Neuronal stem cell (in vitro differentiated cells): ENCODE data around the gene ATP1A4.

Experiments
- DNase-seq: peaks from one replicate; pipeline ENCODE4 v3.0.0-alpha.2; 2013; ENCODE audit warnings: low spot score
- H2AFZ ChIP-seq: one replicate; pipeline ENCODE4 v1.6.1; 2013; ENCODE audit warnings: mild to moderate bottlenecking, low read length, inconsistent platforms
- H2AK5ac ChIP-seq: 2 replicates; pipeline ENCODE4 v1.6.1; 2013; ENCODE audit warnings: low read depth, mild to moderate bottlenecking, inconsistent platforms, low read length, moderate library complexity, mixed read lengths
- H2BK120ac ChIP-seq: 2 replicates; pipeline ENCODE4 v1.6.1; 2013; ENCODE audit warnings: low read depth, mild to moderate bottlenecking, inconsistent platforms, low read length, moderate library complexity, mixed read lengths
- H2BK12ac ChIP-seq: one replicate; pipeline ENCODE4 v1.6.1; 2013; ENCODE audit warnings: low read length, inconsistent platforms
- H2BK15ac ChIP-seq: 2 replicates; pipeline ENCODE4 v1.6.1; 2013; ENCODE audit warnings: mild to moderate bottlenecking, low read length, inconsistent platforms, mixed read lengths
- H2BK5ac ChIP-seq: one replicate; pipeline ENCODE4 v1.6.1; 2013; ENCODE audit warnings: inconsistent platforms, mild to moderate bottlenecking, low read length, moderate library complexity
- H3K14ac ChIP-seq: one replicate; pipeline ENCODE4 v1.6.1; 2013; ENCODE audit warnings: low read length, inconsistent platforms
- H3K18ac ChIP-seq: 2 replicates; pipeline ENCODE4 v1.6.1; 2013; ENCODE audit warnings: low read length, inconsistent platforms
- H3K23ac ChIP-seq: 2 replicates; pipeline ENCODE4 v1.6.1; 2013; ENCODE audit warnings: low read depth, mild to moderate bottlenecking, mixed read lengths, low read length, inconsistent platforms; ENCODE audit not compliant: poor library complexity
- H3K27ac ChIP-seq: replicated peaks from 3 replicates; pipeline ENCODE4 v1.5.1; 2013; ENCODE audit warnings: low read length, inconsistent platforms
- H3K27me3 ChIP-seq, 3 experiments: 2 replicates each; pipeline ENCODE4 v1.6.1; 2013; ENCODE audit warnings: low read length in 3 of 3, mild to moderate bottlenecking in 2 of 3, inconsistent platforms in 1 of 3, low read depth in 1 of 3, mixed read lengths in 1 of 3, moderate library complexity in 1 of 3; ENCODE audit not compliant: control insufficient read depth in 3 of 3, insufficient read depth in 3 of 3
- H3K36me3 ChIP-seq, 2 donors: replicated peaks in 1 of 2; 2 replicates each; pipeline ENCODE4 v1.6.1; 2013; ENCODE audit warnings: low read length in 2 of 2; ENCODE audit not compliant: control insufficient read depth in 2 of 2, insufficient read depth in 2 of 2
- H3K4ac ChIP-seq: 2 replicates; pipeline ENCODE4 v1.6.1; 2013; ENCODE audit warnings: inconsistent platforms, mild to moderate bottlenecking, low read length, moderate library complexity
- H3K4me1 ChIP-seq, 2 donors: 1 replicate in 1 of 2; 2 replicates in 1 of 2; pipeline ENCODE4 v1.6.1; 2013; ENCODE audit warnings: low read length in 2 of 2, low read depth in 1 of 2; ENCODE audit not compliant: control insufficient read depth in 2 of 2, insufficient read depth in 1 of 2
- H3K4me2 ChIP-seq: one replicate; pipeline ENCODE4 v1.6.1; 2013; ENCODE audit warnings: mild to moderate bottlenecking, low read length, inconsistent platforms; ENCODE audit not compliant: insufficient read depth, poor library complexity, severe bottlenecking
- H3K4me3 ChIP-seq, 2 donors: 2 replicates each; pipeline ENCODE4 v1.5.1; 2013; ENCODE audit warnings: low read length in 2 of 2, mild to moderate bottlenecking in 2 of 2, inconsistent platforms in 1 of 2, moderate library complexity in 1 of 2
- H3K79me1 ChIP-seq: one replicate; pipeline ENCODE4 v1.6.1; 2013; ENCODE audit warnings: low read depth, mild to moderate bottlenecking, inconsistent platforms, low read length, moderate library complexity
- H3K9ac ChIP-seq: one replicate; pipeline ENCODE4 v1.6.1; 2013; ENCODE audit warnings: mild to moderate bottlenecking, low read depth, low read length, inconsistent platforms; ENCODE audit not compliant: poor library complexity
- H3K9me3 ChIP-seq, 2 donors: replicated peaks in 1 of 2; 2 replicates each; pipeline versions ENCODE3 to v1.6.1; 2013; ENCODE audit warnings: low read length in 2 of 2, mild to moderate bottlenecking in 2 of 2, inconsistent platforms in 1 of 2, low read depth in 1 of 2, mixed read lengths in 1 of 2, moderate library complexity in 1 of 2; ENCODE audit not compliant: control insufficient read depth in 2 of 2, insufficient read depth in 1 of 2
- H4K8ac ChIP-seq: one replicate; pipeline ENCODE4 v1.6.1; 2013; ENCODE audit warnings: low read depth, mild to moderate bottlenecking, inconsistent platforms, low read length, moderate library complexity
- H4K91ac ChIP-seq: one replicate; pipeline ENCODE4 v1.6.1; 2013; ENCODE audit warnings: low read length, low read depth, mild to moderate bottlenecking, inconsistent platforms; ENCODE audit not compliant: poor library complexity
- WGBS, 2 donors: extraction: QIAGEN DNeasy Blood & Tissue Kit; methylation state at CpG; one replicate each; pipeline ENCODE4 v1.1.7; 2013; ENCODE audit warnings: missing lambda C conversion rate in 2 of 2, mixed read lengths in 1 of 2; ENCODE audit not compliant: insufficient read length in 2 of 2, insufficient replicate concordance in 1 of 2; ENCODE audit errors: extremely low coverage in 2 of 2; 5-methylcytosine and 5-hydroxymethylcytosine counted together

ATP1A4 gene

DNA sequence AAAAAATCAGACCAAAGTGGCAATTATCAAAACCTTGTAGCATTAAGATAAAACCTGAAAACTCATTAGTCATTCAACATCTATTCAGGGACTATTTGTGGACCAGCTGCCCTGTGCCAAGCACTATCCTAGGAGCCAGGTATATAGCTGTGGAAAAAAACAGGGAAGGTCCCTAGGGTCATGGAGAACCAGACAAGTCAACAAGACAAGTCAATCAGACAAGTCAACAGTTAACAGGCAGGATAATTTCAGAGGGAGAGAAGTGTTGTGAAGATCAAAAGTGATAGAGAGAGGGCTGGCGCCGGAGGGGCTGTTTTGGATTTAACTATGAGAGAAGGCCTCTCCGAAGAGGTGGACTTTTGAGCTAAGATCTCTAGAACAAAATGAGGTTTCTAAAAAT is 3.3 kb upstream of the ATP1A4 start:
- H3K27me3 ChIP-seq, result peaks cover 0 to 1% (median 0%) of the 10 kb centered on the region in 3 experiments
- H3K4me3 ChIP-seq, result no peak overlapping the region
- no peak overlapping the region for H2AK5ac ChIP-seq
- H3K27ac ChIP-seq, result no peak overlapping the region
- H2BK120ac ChIP-seq, result no peak overlapping the region
- H3K4me1 ChIP-seq, result peaks cover 0 to 2% of the 10 kb centered on the region in 2 donors
- peaks cover 0 to under 1% of the 10 kb centered on the region in 2 donors for H3K9me3 ChIP-seq
- no peak overlapping the region for H2AFZ ChIP-seq
- WGBS, 2 donors, result no CpG with 5 or more reads among the region's 3 CpGs
- H3K14ac ChIP-seq, result no peak overlapping the region
- no peak for DNase-seq
- H3K9ac ChIP-seq, result no peak overlapping the region
- no peak overlapping the region for H3K4me2 ChIP-seq
- no peak overlapping the region for H4K8ac ChIP-seq
- no peak overlapping the region for H3K18ac ChIP-seq
- no peak overlapping the region for H3K4ac ChIP-seq
- H4K91ac ChIP-seq, result no peak overlapping the region
- no peak overlapping the region for H2BK5ac ChIP-seq
- H3K23ac ChIP-seq, result no peak overlapping the region
- H2BK15ac ChIP-seq, result no peak overlapping the region
- H2BK12ac ChIP-seq, result no peak overlapping the region
- H3K36me3 ChIP-seq, result no peaks in the 10 kb centered on the region
- no peaks in the 10 kb centered on the region for H3K79me1 ChIP-seq

DNA sequence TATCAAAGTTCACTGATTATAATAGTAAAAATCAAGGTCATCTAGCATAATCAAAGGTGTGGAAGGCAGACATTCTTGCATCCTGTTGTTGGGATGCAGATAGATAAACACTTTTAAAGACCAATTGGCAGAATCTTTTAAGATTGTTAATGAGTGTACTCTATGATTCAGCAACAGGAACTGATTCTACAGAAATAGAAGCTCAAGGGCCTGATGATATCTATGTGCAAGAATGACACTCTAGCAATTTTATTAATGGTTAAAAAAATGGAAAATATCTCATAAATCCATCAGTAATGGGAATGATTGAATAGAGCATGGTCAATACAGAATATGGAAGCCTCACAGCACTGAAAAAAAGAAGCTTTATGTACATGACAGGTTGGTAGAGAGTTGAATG is 2.2 kb upstream of the ATP1A4 start:
- no peak overlapping the region for H3K9ac ChIP-seq
- H2AK5ac ChIP-seq, result no peak overlapping the region
- no peak overlapping the region for H3K4me3 ChIP-seq
- H3K9me3 ChIP-seq, result no peaks in the 10 kb centered on the region
- H3K79me1 ChIP-seq, result no peaks in the 10 kb centered on the region
- no peak overlapping the region for H3K23ac ChIP-seq
- no peak overlapping the region for H3K18ac ChIP-seq
- no peak overlapping the region for H3K27ac ChIP-seq
- no peak overlapping the region for H3K14ac ChIP-seq
- H4K8ac ChIP-seq, result no peak overlapping the region
- H2BK5ac ChIP-seq, result no peak overlapping the region
- peaks cover 0 to 3% (median 0%) of the 10 kb centered on the region in 3 experiments for H3K27me3 ChIP-seq
- peaks cover 0 to 2% of the 10 kb centered on the region in 2 donors for H3K4me1 ChIP-seq
- no peak for DNase-seq
- H2BK12ac ChIP-seq, result no peak overlapping the region
- no peak overlapping the region for H3K4me2 ChIP-seq
- no peaks in the 10 kb centered on the region for H3K36me3 ChIP-seq
- no peak overlapping the region for H2AFZ ChIP-seq
- H4K91ac ChIP-seq, result no peak overlapping the region
- no peak overlapping the region for H2BK120ac ChIP-seq
- no peak overlapping the region for H3K4ac ChIP-seq
- H2BK15ac ChIP-seq, result no peak overlapping the region

DNA sequence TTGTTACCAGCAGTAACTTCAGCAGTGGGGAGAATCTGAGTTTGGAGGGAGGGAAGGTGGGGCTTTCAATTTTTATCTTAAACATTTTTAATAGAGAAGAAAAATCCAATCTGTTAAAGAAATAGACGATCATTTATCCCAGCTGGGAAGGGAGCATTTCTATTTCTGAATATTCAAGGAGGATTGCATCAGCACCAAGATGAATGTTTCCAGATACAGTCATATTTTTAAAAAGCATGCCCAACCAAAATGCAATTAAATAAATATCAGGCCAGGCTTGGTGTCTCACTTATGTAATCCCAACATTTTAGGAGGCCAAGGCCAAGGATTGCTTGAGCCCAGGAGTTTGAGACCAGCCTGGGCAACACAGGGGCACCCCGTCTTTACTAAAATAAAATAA is 1.7 kb upstream of the ATP1A4 start:
- Histone ChIP-seq H2BK120ac (no peak overlapping the region), H4K91ac (no peak overlapping the region), H2BK5ac (no peak overlapping the region), H3K27ac (no peak overlapping the region), H3K4me1 (peaks cover 0 to 2% of the 10 kb centered on the region in 2 donors), H3K18ac (no peak overlapping the region), H2AK5ac (no peak overlapping the region), H2BK12ac (no peak overlapping the region), H2AFZ (no peak overlapping the region), H2BK15ac (no peak overlapping the region), H3K23ac (no peak overlapping the region), H3K4me2 (no peak overlapping the region), H3K4ac (no peak overlapping the region), H3K27me3 (peaks cover 0 to 3% (median 0%) of the 10 kb centered on the region in 3 experiments), H3K36me3 (no peaks in the 10 kb centered on the region), H3K9me3 (no peaks in the 10 kb centered on the region), H3K9ac (no peak overlapping the region), H3K14ac (no peak overlapping the region), H4K8ac (no peak overlapping the region), H3K4me3 (no peak overlapping the region), H3K79me1 (no peaks in the 10 kb centered on the region)
- WGBS, 2 donors, result no CpG with 5 or more reads among the region's 2 CpGs
- DNase-seq, result no peak

DNA sequence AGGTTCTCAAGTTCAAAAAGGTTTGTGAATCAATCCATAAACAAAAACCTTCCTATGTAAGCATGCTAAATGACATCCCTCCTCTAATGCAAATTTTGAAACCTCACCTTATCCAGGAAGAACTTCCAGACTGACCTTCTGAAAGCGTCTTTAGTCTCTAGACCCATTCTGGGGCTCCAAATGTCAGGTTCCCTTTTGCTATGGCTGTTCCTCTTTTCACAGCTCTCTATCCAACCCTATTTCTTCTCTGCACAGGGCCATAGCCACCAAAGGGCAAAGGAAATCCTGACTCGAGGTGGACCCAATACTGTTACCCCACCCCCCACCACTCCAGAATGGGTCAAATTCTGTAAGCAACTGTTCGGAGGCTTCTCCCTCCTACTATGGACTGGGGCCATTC is 3.4 kb downstream of the ATP1A4 start:
- no peak overlapping the region for H2AK5ac ChIP-seq
- H2BK15ac ChIP-seq, result no peak overlapping the region
- H3K18ac ChIP-seq, result no peak overlapping the region
- DNase-seq, result no peak
- no peak overlapping the region for H3K4ac ChIP-seq
- peaks cover 0 to 3% (median 0%) of the 10 kb centered on the region in 3 experiments for H3K27me3 ChIP-seq
- H3K79me1 ChIP-seq, result no peaks in the 10 kb centered on the region
- no peak overlapping the region for H3K14ac ChIP-seq
- H3K9me3 ChIP-seq, result no peaks in the 10 kb centered on the region
- no peak overlapping the region for H3K4me3 ChIP-seq
- no peaks in the 10 kb centered on the region for H3K4me1 ChIP-seq
- H3K23ac ChIP-seq, result no peak overlapping the region
- no peak overlapping the region for H2AFZ ChIP-seq
- no peak overlapping the region for H4K91ac ChIP-seq
- no peaks in the 10 kb centered on the region for H3K36me3 ChIP-seq
- no peak overlapping the region for H3K9ac ChIP-seq
- no peak overlapping the region for H2BK5ac ChIP-seq
- no peak overlapping the region for H2BK120ac ChIP-seq
- no peak overlapping the region for H3K4me2 ChIP-seq
- H2BK12ac ChIP-seq, result no peak overlapping the region
- H3K27ac ChIP-seq, result no peak overlapping the region
- no peak overlapping the region for H4K8ac ChIP-seq
- no CpG with 5 or more reads among the region's 3 CpGs for WGBS, 2 donors
